ENCODE data around the gene ATP2B2.
"Not testable (repeated sequence)": the region's sequence is repeated elsewhere in the genome, so short reads cannot be mapped to it uniquely, and the experiment has no call there.

DNA sequence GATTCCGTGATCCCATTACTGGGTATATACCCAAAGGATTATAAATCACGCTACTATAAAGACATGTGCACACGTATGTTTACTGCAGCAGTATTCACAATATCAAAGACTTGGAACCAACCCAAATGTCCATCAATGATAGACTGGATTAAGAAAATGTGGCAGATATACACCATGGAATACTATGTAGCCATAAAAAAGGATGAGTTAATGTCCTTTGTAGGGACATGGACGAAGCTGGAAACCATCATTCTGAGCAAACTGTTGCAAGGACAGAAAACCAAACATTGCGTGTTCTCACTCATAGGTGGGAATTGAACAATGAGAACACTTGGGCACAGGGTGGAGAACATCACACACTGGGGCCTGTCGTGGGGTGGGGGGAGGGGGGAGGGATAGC, 35.0 kb upstream of the ATP2B2 start:
- TF ChIP-seq, protein P1, sequence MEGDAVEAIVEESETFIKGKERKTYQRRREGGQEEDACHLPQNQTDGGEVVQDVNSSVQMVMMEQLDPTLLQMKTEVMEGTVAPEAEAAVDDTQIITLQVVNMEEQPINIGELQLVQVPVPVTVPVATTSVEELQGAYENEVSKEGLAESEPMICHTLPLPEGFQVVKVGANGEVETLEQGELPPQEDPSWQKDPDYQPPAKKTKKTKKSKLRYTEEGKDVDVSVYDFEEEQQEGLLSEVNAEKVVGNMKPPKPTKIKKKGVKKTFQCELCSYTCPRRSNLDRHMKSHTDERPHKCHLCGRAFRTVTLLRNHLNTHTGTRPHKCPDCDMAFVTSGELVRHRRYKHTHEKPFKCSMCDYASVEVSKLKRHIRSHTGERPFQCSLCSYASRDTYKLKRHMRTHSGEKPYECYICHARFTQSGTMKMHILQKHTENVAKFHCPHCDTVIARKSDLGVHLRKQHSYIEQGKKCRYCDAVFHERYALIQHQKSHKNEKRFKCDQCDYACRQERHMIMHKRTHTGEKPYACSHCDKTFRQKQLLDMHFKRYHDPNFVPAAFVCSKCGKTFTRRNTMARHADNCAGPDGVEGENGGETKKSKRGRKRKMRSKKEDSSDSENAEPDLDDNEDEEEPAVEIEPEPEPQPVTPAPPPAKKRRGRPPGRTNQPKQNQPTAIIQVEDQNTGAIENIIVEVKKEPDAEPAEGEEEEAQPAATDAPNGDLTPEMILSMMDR (IDR thresholded peaks at IDR 0.05), result not testable (repeated sequence)
- TF ChIP-seq POLR2A (IDR thresholded peaks at IDR 0.05), result not testable (repeated sequence)
